Measurements from ENCODE around the gene CDKN2C.

DNA sequence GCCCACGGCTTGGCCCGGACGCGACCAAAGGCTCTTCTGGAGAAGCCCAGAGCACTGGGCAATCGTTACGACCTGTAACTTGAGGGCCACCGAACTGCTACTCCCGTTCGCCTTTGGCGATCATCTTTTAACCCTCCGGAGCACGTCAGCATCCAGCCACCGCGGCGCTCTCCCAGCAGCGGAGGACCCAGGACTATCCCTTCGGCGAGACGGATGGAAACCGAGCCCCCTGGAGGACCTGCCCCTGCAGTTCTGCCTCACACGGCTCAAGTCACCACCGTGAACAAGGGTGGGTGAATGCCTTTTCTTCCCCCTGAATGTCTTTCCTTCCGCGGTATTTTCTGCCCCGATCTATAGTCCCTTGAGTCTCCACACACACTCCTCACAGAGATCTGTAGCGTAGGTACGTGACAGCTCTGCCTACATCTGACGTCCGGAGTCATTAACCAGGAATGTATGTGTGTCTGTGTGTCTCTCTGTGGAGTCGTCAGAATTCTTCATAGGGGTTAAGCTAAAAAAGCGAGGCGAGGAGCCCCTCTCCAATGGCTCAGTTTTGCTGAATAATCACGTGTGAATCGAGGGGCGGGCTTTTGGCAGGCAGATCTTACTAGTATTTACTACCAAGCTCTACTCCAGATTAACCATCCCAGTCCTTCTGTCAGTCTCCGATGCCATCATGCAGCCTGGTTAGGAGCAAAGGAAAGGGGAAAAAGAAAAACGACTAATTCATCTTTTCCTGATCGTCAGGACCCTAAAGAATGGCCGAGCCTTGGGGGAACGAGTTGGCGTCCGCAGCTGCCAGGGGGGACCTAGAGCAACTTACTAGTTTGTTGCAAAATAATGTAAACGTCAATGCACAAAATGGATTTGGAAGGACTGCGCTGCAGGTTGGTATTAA, at the start of gene CDKN2C:
- TF ChIP-seq, protein P1, sequence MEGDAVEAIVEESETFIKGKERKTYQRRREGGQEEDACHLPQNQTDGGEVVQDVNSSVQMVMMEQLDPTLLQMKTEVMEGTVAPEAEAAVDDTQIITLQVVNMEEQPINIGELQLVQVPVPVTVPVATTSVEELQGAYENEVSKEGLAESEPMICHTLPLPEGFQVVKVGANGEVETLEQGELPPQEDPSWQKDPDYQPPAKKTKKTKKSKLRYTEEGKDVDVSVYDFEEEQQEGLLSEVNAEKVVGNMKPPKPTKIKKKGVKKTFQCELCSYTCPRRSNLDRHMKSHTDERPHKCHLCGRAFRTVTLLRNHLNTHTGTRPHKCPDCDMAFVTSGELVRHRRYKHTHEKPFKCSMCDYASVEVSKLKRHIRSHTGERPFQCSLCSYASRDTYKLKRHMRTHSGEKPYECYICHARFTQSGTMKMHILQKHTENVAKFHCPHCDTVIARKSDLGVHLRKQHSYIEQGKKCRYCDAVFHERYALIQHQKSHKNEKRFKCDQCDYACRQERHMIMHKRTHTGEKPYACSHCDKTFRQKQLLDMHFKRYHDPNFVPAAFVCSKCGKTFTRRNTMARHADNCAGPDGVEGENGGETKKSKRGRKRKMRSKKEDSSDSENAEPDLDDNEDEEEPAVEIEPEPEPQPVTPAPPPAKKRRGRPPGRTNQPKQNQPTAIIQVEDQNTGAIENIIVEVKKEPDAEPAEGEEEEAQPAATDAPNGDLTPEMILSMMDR (IDR thresholded peaks at IDR 0.05): no peak
- TF ChIP-seq POLR2AphosphoS5 (IDR thresholded peaks at IDR 0.05) (peak; percentile 7 to 67 (median 33)), POLR2A (IDR thresholded peaks at IDR 0.05) (no peak)

All from breast epithelium (tissue), 3 donors.